HK-2 (cell line): ENCODE results near the gene TRPM5.

Experiments
- DNase-seq: peaks from one replicate; pipeline ENCODE4 v3.0.0-alpha.2; 2018; ENCODE audit not compliant: unreplicated experiment

TRPM5 gene

GRCh38 chr11:2468363-2469235 is 24.3 kb upstream of the TRPM5 start:
- DNase-seq: no peak

GRCh38 chr11:2467695-2468055 is 23.4 kb upstream of the TRPM5 start:
- no peak for DNase-seq

- no peak for DNase-seq
These were observed 22.8 kb upstream of the TRPM5 start for GRCh38 chr11:2466869-2467694.

GRCh38 chr11:2466069-2466801 is 21.9 kb upstream of the TRPM5 start:
- DNase-seq: no peak

- no peak for DNase-seq
These were observed 21.1 kb upstream of the TRPM5 start for GRCh38 chr11:2465202-2466068.

- DNase-seq: no peak
These were observed 20.3 kb upstream of the TRPM5 start for GRCh38 chr11:2464451-2465165.

- DNase-seq: no peak
These were observed 19.5 kb upstream of the TRPM5 start for GRCh38 chr11:2463766-2464277.

- no peak for DNase-seq
These were observed 18.9 kb upstream of the TRPM5 start for GRCh38 chr11:2462986-2463765.

- DNase-seq: no peak
These were observed 18.2 kb upstream of the TRPM5 start for GRCh38 chr11:2462543-2462985.

- DNase-seq: no peak
These were observed 17.7 kb upstream of the TRPM5 start for GRCh38 chr11:2461956-2462542.

- no peak for DNase-seq
These were observed 17.1 kb upstream of the TRPM5 start for GRCh38 chr11:2461253-2461955.

GRCh38 chr11:2460540-2461252 is 16.4 kb upstream of the TRPM5 start:
- DNase-seq: no peak

- no peak for DNase-seq
These were observed 15.7 kb upstream of the TRPM5 start for GRCh38 chr11:2459796-2460531.

- no peak for DNase-seq
These were observed 14.9 kb upstream of the TRPM5 start for GRCh38 chr11:2459016-2459725.

GRCh38 chr11:2458321-2458720 is 14.0 kb upstream of the TRPM5 start:
- DNase-seq: no peak

GRCh38 chr11:2453436-2453835 is 9.1 kb upstream of the TRPM5 start:
- no peak for DNase-seq
